Fibroblast of skin of left quadriceps (primary cell): Measurements from ENCODE around the gene GPR12.
"Not testable (repeated sequence)": the region's sequence is repeated elsewhere in the genome, so short reads cannot be mapped to it uniquely, and the experiment has no call there.

Source experiments
- DNase-seq, 2 experiments: peaks; one replicate each; pipeline ENCODE4 v3.0.0-alpha.2; 2013; ENCODE audit warnings: low read depth in 2 of 2

The GPR12 gene

GRCh38 chr13:26747706-26748105, 12.9 kb downstream of the GPR12 start:
- DNase-seq, result no peak

DNA sequence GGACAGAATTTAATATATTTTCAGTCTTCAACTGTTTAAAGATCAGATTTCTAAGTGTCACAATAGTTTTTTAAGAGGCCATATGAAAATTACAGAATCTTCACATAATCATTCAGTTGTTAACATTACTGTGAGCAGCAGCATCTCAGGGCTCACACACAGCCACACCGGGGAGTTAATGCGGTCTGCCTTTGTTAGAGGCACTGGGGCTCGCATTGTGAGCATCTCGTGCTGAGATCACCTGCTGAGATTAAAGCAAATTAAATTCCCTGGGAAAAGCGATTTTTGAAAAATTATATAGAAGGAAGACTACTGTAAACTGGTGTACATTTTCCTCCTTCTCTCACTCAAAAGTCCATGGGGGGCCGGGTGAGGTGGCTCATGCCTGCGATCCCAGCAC, 16.6 kb downstream of the GPR12 start:
- no peak for DNase-seq

- DNase-seq, result no peak
Measured at GRCh38 chr13:26742691-26743358, 17.8 kb downstream of the GPR12 start.

DNA sequence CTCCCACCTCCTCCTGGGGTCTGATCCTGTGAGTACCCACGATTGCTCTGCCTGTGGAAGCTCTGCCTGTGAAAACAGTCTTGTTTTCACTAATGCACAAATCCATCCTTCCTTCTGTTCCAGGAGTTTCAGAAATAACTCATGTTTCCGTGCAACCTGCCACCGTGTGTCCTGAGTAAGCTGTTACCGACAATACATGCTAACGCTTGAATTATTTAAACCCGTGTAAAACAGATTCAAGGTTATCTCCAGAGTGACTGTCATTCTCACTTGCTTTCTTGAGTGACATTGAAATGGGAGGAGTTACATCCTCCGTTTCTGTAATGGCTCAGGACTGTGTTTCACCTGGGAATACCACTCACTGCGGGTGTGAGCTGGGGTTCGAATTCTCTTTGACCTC, 24.9 kb downstream of the GPR12 start:
- DNase-seq, result no peak

- DNase-seq, result no peak
Measured at GRCh38 chr13:26727633-26728032, 33.0 kb downstream of the GPR12 start.

DNA sequence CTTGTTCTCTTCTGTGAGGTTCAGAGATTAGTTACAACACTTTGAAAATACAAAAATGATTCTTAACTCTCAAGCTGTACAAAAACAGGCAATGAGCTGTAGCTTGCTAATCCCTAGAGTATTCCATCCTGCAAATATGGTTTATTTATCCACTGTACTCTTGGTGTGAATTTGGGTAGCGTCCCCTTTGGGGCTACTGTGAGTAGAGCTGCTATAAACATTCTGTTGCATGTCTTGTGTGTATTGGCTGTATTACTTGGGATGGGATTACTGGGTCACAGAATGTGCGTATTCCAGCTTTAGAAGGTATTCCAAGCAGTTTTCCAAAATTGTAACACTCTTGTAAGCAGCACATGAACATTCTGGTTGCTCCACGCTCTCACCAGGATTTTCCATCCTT, 33.5 kb downstream of the GPR12 start:
- no peak for DNase-seq

- DNase-seq, result no peak
Measured at GRCh38 chr13:26726684-26727083, 33.9 kb downstream of the GPR12 start.

DNA sequence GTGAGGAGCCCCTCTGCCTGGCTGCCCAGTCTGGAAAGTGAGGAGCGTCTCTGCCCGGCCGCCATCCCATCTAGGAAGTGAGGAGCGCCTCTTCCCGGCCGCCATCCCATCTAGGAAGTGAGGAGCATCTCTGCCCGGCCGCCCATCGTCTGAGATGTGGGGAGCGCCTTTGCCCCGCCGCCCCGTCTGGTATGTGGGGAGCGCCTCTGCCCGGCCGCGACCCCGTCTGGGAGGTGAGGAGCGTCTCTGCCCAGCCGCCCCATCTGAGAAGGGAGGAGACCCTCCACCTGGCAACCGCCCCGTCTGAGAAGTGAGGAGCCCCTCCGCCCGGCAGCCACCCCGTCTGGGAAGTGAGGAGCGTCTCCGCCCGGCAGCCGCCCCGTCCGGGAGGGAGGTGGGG, 37.0 kb downstream of the GPR12 start:
- DNase-seq, result not testable (repeated sequence)

DNA sequence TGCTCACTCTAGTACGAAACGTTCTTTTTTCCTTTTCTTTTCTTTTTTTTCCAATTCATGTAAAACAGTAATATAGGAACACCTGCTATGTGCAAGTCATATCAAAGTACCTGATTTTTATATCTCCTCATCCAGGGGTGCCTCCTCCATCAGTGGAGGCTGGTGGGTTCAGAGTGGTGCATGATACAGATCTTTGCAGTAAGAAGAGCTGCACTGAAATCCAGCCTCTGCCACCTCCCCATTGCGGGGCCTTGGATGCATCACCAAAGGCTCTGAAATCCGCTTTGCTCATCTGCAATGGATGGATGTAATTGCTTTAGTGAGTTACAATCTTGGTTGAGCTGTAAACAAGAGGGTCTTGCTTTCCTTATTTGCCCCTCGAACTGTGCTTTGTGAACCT, 38.3 kb downstream of the GPR12 start:
- DNase-seq, result no peak

GRCh38 chr13:26721251-26722121, 39.1 kb downstream of the GPR12 start:
- DNase-seq, result no peak

DNA sequence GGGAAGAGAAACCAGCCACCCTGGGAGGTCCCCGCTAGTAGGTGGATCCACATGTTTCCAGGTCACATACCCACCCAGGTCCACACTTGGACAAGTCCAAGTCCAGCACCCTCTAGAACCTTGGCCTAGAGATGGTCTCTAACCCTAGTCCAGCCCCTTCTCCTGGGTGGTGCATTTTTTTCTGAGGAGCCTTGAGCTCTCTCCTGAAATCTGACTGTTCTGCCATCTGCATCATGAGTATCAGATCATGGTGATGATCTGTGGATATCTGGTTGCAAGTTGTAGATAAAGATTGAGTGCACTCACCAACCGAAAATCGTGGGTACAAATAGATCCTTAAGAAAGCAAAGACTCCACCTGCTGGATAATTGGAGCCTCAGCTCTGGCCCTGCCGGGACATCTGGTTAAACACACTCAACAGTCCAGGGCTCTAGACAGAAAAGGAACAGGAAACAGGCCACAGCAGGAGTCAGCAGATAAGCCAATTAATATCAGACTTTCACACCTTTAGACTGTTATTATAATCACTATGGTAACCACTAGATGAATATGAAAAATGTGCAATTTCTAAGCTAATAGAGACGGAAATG, 41.1 kb downstream of the GPR12 start:
- no peak for DNase-seq

- no peak for DNase-seq
Measured at GRCh38 chr13:26718872-26719271, 41.7 kb downstream of the GPR12 start.

DNA sequence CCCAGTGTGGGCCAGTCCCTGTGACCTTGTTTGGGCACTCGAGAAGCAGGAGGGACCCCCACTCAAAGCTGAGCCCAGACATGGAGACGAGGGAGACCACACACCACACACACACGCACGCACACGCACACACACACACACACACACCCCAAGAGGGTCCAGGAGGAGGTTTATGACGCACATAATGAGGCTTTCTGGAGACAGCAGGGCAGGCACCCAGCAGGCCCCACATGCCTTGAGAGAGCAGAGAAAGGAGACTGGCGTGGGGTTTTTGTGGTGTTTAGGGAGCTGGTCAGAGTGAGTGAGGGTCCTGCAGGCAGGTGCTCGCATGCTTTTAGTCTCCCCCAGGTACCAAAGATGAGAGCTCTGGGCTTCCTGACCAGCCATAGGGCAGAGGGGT, 42.4 kb downstream of the GPR12 start:
- no peak for DNase-seq

DNA sequence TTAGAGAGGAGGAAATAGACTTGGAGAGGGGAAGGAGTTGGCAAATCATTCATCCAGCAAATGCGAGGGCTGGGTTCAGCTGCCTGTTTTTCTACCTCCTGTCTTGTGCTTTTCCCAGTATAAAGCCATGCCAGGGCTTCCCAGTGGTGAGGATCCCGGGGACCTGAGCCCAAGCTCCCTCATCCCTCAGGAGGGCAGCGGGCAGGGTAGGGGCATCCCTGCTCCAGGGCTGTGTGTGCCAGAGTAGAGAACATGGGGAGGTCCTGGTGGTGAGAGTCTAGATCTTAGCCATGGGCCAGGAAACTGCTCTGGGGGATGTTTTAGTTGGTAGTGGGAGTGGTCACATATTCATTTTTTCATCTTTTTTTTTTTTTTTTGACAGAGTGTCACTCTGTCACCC, 43.6 kb downstream of the GPR12 start:
- no peak for DNase-seq

GRCh38 chr13:26713341-26713740, 47.2 kb downstream of the GPR12 start:
- no peak for DNase-seq

GRCh38 chr13:26711211-26711610, 49.4 kb downstream of the GPR12 start:
- DNase-seq, result no peak

DNA sequence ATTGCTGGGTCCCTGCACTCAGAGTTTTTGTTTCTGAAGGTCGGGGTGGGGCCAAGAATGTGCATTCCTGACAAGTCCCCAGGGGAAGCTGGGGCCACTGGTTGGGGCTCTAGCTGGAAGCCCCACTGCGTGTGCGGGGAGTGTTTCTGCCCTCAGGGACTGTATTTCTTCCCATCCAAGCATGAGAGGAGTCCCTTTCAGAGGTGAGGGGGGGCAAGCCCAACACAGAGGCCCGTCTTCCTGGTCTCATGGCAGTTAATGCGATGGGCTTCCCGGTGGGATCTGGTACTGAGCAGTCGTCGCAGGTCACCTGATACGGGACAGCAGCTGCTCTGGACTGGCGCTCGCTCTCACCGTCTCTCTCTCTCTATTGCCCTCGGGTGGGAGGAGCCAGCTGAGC, 50.4 kb downstream of the GPR12 start:
- no peak for DNase-seq

- no peak for DNase-seq
Measured at GRCh38 chr13:26709461-26709860, 51.1 kb downstream of the GPR12 start.

DNA sequence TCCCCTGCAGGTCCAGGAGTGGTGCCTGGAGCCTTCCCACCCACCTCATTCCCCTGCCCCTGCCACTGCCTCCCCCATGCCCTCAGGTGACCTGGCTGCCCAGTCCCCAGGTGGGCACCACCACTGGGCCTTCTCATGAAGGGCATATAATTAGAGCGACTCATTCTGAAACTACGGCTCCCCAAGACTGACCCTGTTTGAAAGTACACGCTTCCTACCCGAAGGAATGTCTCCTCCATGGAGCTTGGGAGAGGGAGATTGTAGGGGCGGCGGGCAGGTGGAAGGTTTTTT, 52.6 kb downstream of the GPR12 start:
- no peak for DNase-seq

DNA sequence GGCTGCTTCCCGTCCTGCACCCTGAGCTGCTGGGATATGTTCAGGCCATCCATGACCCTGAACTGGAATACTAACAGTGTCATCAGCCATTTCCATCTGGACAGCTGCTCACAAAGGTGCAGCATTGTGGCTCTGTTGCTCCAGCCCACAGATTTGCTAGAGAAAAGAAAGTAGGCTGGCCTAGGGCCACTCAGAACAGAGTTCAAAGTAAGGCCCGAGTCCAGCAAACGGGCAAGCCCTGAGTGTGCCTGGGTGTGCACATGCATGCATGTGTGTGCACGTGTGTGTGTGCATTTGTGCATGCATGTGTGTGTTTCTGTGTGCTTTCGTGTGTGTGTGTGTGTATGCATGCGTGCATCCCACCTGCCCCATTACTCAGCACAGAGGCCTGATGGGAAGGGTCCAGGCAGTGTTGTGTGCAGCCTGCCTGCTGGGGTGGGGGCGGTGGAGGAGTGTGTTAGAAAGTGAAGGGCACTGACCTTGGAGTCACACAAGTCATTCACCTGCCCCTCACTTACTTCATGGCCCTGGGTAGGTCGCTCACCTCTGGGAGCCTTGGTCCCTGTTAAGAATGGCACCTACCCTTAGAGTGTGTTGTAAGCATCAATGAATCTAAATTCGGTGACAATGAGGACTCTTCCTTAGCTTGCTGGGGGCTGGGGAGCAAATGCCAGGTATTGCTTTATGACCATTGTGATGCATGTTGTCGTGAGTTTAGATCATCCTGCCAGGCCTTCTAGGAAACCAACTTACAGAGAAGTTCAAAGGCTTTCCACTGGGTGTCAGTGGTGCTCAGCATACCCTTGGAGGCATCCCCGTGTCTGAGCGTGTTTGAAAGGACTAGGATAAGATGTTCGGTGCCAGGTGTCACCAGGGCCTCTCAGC, 53.2 kb downstream of the GPR12 start:
- peak in 1 of 2 experiments; percentile 12 for DNase-seq

- no peak for DNase-seq
Measured at GRCh38 chr13:26706381-26706780, 54.2 kb downstream of the GPR12 start.

DNA sequence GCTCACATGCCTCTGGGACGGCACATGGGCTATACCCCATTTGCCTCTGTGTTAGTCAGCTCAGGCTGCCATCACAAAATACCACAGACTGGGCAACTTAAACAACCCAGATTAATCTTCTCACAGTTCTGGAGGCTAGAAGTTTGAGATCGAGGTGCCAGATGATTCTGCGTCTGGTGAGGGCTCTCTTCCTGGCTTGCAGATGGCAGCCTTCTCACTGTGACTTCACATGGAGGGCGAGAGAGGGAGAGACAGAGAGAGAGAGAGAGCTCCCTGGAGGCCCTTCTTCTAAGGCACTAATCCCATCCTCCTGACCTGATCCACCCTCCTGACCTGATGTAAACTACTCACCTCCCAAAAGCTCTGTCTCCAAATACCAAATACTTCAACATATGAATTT, 55.0 kb downstream of the GPR12 start:
- no peak for DNase-seq
